ENCODE results near the gene NR2C2. TPM values are rescaled to one million over a fixed set of nuclear protein-coding genes. Genes with fewer than 3 reads are reported as not detected.
"Not testable (repeated sequence)": the region's sequence is repeated elsewhere in the genome, so short reads cannot be mapped to it uniquely, and the experiment has no call there.

The NR2C2 gene
- total and polyA plus RNA-seq, 8 donors = 37.7 to 65.4 (median 55.8) TPM

- no peak overlapping the region for H3K27ac ChIP-seq
- no peaks in the 10 kb centered on the region for H3K36me3 ChIP-seq
- no peaks in the 10 kb centered on the region for H3K27me3 ChIP-seq
- no peak for ATAC-seq
- no peak for TF ChIP-seq CTCF (IDR thresholded peaks at IDR 0.05)
- peaks cover 6 to 52% of the 10 kb centered on the region in 2 donors for H3K4me1 ChIP-seq
- no peak overlapping the region for H3K4me3 ChIP-seq
- DNase-seq = no peak
- no peaks in the 10 kb centered on the region for H3K9me3 ChIP-seq
- intact Hi-C loops (cut with DNase I) = no loop called here
Measured at GRCh38 chr3:14990780-14991148, 43.4 kb downstream of the NR2C2 start.

- no peak overlapping the region for H3K4me3 ChIP-seq
- H3K9me3 ChIP-seq = no peaks in the 10 kb centered on the region
- H3K27ac ChIP-seq = no peak overlapping the region
- no peaks in the 10 kb centered on the region for H3K27me3 ChIP-seq
- DNase-seq (no peak), ATAC-seq (peak; percentile 62)
- no peak for TF ChIP-seq CTCF (IDR thresholded peaks at IDR 0.05)
- intact Hi-C loops (cut with DNase I) = no loop called here
- peaks cover 6 to 49% of the 10 kb centered on the region in 2 donors for H3K4me1 ChIP-seq
- H3K36me3 ChIP-seq = no peaks in the 10 kb centered on the region
Measured at GRCh38 chr3:14991151-14991742, 43.9 kb downstream of the NR2C2 start.

- Histone ChIP-seq H3K9me3 (no peaks in the 10 kb centered on the region), H3K27ac (no peak overlapping the region), H3K4me1 (peaks cover 6 to 41% of the 10 kb centered on the region in 2 donors), H3K36me3 (no peaks in the 10 kb centered on the region), H3K4me3 (no peak overlapping the region), H3K27me3 (no peaks in the 10 kb centered on the region)
- intact Hi-C loops (cut with DNase I) = no loop called here
- ATAC-seq (no peak), DNase-seq (no peak)
- no peak for TF ChIP-seq CTCF (IDR thresholded peaks at IDR 0.05)
Measured at GRCh38 chr3:14991818-14992612, 44.6 kb downstream of the NR2C2 start.

- Histone ChIP-seq H3K9me3 (no peaks in the 10 kb centered on the region), H3K4me3 (no peak overlapping the region), H3K36me3 (peaks cover 0 to 5% of the 10 kb centered on the region in 2 donors), H3K27ac (no peak overlapping the region), H3K27me3 (no peaks in the 10 kb centered on the region), H3K4me1 (no peaks in the 10 kb centered on the region)
- no peak for TF ChIP-seq CTCF (IDR thresholded peaks at IDR 0.05)
- DNase-seq = no peak
- intact Hi-C loops (cut with DNase I) = no loop called here
- no peak for ATAC-seq
Measured at GRCh38 chr3:14997941-14998340, 50.6 kb downstream of the NR2C2 start.

- not testable (repeated sequence) for H3K27me3 ChIP-seq
Measured at GRCh38 chr3:14999182-14999581, 51.8 kb downstream of the NR2C2 start.

More at GRCh38 chr3:14999182-14999581, 51.8 kb downstream of the NR2C2 start:
- H3K4me1 ChIP-seq; ATAC-seq; H3K27ac ChIP-seq; H3K4me3 ChIP-seq; intact Hi-C loops (cut with DNase I); DNase-seq; H3K9me3 ChIP-seq: not testable (repeated sequence)
- H3K36me3 ChIP-seq = peaks cover 0 to 14% of the 10 kb centered on the region in 2 donors
